GDM1 (cell line): ENCODE measurements around the gene ABCG4.
"Not testable (repeated sequence)": the region's sequence is repeated elsewhere in the genome, so short reads cannot be mapped to it uniquely, and the experiment has no call there.

ENCODE experiments used
- DNase-seq: peaks from one replicate; lab custom pipeline; 2025; lab: John Stamatoyannopoulos, UW

ABCG4 gene

DNA sequence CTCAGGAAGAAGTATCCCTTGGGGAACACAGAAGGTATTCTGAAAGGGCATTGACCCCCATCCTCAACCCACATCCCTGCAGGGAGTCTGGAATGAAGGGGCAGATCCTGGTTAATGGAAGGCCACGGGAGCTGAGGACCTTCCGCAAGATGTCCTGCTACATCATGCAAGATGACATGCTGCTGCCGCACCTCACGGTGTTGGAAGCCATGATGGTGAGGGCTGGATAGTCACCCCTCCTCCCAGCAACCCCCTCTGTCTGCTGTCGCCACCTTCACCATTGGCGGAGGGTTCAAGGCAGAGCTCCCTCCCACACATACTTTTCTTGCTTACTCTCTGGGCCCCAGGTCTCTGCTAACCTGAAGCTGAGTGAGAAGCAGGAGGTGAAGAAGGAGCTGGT is 5.3 kb downstream of the ABCG4 start:
- DNase-seq, result no peak

DNA sequence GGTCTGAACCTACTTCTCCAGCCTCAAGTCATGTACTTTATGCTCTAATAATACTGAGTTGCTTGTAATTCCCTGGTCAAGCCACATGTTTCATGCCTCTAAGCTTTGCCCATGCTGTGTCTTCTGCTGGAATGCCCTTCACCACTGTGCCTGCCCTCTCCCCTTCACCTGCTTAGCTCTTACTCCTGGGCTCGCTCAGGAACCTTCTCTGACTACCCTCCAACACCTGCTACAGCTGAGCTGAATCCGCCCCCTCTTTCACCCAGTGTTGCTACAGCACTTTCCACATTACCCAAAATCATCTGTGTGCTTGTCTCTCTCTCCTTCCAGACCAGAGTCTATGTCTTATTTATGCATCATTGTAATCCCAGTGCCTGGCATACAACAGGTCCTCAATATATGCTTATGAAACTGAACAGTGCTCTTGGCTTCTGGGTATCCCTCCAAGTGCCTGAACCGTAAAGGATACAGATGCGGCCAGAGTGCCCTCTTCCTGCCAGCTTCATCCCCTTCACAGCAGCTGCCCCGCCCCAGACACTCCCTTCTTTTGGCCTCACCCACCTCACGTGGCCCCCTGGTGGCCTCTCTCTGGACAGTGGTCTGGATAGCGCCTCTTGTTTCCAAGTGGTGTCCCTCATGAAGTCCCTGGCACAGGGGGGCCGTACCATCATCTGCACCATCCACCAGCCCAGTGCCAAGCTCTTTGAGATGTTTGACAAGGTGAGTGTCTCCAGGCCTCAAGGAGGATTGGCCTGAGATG is 7.1 kb downstream of the ABCG4 start:
- no peak for DNase-seq

DNA sequence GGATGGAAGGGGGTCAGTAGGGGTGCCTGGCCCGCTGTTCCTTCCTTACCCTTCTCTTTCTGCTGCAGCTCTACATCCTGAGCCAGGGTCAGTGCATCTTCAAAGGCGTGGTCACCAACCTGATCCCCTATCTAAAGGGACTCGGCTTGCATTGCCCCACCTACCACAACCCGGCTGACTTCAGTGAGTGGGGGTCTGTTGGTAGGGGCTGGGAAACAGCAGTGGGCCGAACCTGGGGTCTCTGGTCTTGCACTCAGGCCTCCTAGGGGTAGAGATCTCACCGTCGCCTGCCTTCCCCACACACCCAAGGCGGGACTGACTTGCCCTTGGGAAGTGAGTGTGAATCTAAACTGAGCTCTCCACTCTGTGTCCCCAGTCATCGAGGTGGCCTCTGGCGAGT is 7.6 kb downstream of the ABCG4 start:
- no peak for DNase-seq

DNA sequence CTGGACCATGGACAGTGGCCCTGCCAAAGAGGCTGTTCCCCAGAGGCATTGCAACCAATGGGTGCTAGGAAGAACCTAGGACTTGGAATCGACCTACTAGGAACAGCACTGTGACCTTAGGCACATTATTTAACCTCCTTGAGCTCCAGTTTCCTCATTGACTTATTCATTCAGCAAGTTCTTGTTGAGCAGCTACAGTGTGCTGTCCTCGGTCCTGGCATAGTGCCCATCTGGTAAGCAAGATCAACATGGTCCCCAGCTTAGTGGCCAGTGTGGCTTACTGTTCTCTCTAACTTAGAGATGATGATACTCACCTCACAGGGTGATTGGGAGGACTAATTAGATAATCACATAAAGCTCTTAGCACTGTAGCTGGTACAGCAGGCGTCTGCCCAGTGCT is 8.2 kb downstream of the ABCG4 start:
- no peak for DNase-seq

DNA sequence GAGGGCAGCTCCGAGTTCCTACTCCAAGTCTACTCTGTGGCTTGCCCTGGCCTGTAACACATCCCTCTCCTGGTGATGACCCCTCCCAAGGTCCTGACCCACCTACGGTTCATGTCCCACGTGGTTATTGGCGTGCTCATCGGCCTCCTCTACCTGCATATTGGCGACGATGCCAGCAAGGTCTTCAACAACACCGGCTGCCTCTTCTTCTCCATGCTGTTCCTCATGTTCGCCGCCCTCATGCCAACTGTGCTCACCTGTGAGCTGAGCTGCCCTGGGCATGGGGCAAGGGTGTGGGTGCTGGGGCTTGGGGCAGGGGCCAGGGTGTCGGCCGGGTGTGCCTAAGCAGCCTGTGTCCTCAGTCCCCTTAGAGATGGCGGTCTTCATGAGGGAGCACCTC is 9.6 kb downstream of the ABCG4 start:
- DNase-seq, result no peak

DNA sequence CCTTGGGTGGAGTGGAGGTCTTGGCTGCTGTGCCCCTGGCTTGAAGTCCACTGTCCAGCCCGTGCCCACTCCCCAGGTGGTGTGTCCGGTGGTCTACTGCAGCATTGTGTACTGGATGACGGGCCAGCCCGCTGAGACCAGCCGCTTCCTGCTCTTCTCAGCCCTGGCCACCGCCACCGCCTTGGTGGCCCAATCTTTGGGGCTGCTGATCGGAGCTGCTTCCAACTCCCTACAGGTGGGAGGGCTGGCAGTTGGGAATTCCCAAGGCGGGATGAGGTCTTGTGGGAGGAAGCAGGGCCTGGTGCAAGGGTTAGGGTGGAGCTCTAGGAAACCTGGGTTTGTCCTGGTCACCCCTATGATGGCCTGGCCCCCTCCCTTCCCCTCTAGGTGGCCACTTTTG is 11.3 kb downstream of the ABCG4 start:
- DNase-seq, result no peak

DNA sequence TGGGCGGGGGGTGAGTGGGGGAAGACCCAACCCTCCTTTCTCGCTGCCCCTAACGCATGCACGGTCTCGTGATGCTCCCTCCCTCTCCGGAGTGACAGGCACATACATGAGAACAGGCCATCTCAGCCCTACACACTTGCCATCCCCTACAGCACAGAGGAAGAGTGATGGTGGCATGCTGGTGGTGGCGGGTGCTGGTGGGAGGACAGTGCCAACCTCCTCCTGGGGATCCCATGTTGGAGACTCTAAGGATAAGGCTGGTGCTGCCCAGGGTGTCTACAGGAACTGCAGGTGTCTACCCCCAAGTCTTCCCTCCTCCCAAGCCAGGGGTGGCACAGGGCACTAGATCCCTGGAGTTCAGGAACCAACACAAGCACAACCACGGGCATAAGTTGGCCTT is 13.0 kb downstream of the ABCG4 start:
- DNase-seq, result no peak

DNA sequence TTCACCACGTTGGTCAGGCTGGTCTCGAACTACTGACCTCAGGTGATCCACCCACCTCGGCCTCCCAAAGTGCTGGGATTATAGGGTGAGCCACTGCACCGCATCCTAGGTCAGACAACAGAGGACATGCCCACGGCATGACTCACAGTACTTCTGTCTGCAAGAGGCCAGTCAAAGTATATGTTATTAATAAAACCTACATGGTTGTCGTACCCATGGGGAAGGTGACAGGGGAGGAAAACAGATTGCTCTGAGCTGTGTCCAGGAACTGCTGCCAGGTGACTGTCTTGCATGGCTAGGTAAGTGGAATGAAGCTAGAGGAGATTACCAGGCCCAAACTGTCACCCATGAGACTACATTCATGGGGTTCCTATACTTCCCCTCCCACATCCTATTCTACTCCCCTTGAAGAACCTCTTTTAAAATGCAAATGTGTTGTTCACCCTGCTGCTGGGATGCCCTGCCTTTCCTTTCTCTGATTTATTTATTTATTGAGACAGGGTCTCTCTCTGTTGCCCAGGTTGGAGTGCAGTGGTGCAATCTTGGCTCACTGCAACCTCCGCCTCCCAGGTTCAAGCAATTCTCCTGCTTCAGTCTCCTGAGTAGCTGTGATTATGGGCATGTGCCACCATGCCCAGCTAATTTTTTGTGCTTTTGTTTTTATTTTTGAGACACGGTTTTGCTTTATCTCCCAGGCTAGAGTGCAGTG is 17.7 kb downstream of the ABCG4 start:
- DNase-seq, result no peak

DNA sequence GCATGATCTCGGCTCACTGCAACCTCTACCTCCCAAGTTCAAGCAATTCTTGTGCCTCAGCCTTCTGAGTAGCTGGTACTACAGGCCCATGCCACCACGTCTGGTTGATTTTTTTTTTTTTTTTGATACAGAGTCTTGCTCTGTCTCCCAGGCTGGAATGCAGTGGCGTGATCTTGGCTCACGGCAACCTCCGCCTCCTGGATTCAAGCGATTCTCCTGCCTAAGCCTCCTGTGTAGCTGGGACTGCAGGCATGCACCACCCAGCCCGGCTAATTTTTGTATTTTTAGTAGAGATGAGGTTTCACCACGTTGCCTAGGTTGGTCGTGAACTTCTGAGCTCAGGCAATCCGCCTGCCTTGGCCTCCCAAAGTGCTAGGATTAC is 18.2 kb downstream of the ABCG4 start:
- DNase-seq, result not testable (repeated sequence)

DNA sequence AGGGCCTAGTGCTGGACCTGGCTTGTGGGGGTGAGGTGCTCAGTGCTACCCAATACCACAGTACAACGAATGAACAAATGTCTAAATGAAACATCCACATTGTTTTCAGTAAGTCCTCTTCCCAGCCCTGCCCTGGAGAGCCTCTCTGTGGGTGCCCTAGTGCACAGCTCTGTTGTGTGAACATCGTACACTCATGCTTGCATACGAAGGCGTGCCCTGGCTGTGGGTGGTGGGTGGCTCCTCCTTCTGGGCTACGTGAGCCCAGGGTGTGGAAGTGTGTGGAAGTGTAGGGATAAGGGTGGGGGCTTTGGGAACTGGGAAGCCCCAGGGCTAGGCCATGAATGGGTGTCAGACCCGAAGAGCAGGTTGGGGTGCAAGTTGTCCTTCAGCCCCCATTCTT is 19.1 kb downstream of the ABCG4 start:
- no peak for DNase-seq

DNA sequence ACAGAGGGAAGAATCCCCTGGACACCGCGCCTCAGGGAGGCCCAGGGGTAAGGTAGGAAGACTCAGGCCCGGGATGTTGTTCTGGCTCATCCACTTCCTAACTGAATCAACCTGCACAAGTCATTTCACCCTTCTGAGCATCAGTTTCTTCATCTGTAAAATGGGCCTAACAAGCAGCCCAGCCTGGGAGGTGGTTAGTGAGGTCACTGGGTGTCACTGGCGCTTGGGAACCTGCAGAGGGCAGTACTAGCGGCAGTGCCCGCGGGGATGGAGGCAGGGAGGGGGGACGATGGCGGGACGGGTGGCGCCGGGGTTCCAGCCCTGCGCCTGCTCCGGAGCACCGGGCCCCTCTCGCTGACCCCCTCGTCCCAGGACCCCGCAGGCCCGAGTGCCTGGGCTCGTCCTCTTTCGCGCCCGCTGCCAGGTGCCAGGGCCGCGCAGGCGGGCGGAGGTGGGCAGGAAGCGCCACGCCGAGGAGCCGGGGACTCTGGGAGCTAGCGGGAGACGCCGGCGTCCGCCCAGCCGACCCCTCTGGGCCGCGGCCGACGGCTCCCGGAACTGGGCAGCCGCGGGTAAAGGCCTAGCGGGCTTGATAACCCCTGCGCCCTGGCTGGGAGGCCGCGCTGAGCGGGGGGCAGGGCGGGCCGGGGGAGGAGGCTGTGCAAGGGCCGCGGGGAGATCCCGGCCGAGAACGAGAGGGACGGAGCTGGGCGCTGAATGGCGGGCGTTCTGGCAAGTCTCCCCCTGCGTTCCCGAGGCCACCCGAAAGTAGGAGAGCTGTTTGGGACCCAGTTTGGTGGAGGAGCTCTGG is 19.8 kb downstream of the ABCG4 start, which contains the start of gene NLRX1:
TSS of gene NLRX1 (plus strand) at position 255 of the 811 bp plus-strand sequence. CDS start 2,679 bp downstream, outside the sequence.
- DNase-seq, result peak; percentile 82

DNA sequence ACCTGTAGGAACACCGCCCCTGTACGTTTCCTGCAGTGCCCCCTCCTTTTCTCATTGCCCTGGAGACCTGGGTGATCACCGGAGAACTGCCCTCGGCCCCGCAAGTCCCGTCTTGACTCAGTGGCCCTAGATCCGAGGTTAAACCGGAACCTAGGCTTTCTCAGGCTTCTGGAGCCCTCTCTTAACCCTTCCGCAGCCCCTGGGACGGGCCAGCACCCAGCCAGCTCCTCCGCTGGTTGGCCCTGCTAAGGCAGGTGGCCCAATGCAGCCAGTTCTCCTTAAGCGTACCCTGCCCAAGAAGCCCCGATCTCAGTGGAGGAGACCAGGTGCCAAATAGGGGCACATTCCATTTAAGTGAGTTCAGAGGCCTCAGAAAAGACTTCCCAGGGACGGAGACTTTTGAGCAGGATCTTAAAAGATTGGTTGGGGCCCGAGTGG is 20.4 kb downstream of the ABCG4 start:
- peak; percentile 34 for DNase-seq

DNA sequence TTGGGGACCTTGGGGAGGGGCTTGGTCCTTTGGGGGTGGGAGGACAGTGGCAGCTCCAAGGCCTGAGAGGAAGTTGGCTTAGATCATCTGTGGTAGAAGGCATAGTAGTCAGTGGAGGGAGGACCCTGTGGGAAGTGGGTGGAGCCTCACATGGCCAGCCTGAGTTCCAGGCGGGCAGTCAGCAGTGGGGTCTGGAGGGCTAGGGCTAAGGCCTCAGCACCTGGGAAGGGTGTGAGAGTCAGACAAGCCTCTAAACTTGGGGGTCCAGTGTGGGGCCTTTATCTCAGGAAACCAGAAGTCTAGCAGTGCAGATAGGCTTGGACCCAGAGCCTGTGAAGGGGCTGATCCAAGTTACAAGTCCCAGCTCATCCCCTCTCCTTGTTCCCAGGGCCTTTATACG is 23.7 kb downstream of the ABCG4 start:
- DNase-seq, result peak; percentile 12

DNA sequence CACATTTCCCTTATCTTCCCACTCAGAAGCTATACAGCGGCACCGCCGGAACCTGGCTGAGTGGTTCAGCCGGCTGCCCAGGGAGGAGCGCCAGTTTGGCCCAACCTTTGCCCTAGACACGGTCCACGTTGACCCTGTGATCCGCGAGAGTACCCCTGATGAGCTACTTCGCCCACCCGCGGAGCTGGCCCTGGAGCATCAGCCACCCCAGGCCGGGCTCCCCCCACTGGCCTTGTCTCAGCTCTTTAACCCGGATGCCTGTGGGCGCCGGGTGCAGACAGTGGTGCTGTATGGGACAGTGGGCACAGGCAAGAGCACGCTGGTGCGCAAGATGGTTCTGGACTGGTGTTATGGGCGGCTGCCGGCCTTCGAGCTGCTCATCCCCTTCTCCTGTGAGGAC is 24.6 kb downstream of the ABCG4 start:
- no peak for DNase-seq

DNA sequence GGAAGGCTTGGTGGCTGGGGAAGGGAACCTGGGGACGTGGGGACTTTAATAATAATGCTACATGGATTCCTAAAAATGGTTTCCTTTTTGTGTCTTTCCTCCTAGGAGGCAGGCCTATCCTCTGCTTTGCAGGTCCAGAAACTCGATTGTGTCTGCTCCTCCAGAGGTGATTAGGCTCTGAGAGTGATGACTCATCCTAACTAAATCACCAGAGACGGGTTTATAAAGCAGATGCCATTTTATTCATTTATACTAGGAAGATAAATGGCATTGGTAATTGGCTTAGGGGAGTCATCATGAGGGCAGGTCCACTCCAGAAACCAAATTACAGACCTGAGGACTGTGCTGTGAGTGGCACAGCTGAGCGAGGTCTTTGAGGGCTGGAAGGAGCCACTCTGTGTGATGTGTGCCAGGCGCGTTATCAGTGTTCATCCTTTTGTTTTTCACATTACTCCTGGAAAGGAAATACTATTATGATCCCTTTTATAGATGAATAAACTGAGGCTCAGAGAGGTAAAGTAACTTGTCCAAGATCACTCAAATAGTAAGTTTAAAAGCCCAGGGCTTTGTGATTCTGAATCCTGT is 26.7 kb downstream of the ABCG4 start:
- DNase-seq, result no peak

DNA sequence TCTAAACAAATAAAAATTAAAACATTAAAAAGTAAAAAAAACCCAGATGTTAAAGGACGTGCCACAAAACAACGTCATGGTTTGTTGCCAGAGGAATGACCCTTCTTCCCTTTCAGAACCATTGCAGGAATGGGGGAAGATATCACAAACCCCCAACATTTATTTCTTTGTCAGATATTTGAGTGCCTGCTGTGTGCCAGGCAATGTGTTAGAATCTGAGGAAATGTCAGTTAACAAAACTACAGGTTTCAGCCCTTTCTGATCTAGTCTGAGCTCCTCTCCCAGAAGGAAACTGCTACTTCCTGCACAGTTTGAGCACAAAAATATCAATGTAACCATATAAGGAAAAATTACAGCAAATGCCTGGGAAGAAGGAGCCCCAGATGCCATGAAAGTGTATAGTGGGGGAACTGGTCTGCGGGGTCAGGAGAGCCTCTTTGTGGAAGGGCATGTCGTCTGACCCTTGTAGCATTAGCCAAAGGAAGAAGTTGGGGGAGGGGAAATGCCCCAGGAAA is 29.4 kb downstream of the ABCG4 start:
- DNase-seq, result peak; percentile 28

DNA sequence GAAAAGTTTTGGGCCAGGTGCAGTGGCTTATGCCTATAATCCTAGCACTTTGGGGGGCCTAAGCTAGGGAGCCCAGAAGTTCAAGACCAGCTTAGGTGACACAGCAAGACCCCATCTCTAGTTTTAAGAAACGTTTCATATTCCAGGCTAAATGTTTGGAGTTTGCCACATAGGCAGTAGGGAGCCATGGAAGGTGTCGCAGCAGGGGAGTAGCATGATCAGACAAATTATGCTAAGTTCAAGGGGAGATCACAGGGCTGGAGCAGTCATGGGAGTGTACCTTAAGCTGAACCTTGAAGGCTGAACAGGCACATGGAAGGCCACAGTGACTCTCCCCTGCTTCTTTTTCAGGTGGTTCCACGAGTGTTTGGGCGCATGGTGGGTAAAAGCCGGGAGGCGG is 30.5 kb downstream of the ABCG4 start:
- DNase-seq, result no peak

DNA sequence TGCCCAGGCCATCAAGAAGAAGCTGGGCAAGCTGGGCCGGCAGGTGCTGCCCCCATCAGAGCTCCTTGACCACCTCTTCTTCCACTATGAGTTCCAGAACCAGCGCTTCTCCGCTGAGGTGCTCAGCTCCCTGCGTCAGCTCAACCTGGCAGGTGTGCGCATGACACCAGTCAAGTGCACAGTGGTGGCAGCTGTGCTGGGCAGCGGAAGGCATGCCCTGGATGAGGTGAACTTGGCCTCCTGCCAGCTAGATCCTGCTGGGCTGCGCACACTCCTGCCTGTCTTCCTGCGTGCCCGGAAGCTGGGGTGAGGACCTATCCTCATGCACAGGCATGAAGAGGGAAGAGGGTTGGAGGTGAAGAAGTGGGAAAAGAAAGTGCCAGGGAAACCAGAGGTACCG is 31.1 kb downstream of the ABCG4 start:
- DNase-seq, result no peak

DNA sequence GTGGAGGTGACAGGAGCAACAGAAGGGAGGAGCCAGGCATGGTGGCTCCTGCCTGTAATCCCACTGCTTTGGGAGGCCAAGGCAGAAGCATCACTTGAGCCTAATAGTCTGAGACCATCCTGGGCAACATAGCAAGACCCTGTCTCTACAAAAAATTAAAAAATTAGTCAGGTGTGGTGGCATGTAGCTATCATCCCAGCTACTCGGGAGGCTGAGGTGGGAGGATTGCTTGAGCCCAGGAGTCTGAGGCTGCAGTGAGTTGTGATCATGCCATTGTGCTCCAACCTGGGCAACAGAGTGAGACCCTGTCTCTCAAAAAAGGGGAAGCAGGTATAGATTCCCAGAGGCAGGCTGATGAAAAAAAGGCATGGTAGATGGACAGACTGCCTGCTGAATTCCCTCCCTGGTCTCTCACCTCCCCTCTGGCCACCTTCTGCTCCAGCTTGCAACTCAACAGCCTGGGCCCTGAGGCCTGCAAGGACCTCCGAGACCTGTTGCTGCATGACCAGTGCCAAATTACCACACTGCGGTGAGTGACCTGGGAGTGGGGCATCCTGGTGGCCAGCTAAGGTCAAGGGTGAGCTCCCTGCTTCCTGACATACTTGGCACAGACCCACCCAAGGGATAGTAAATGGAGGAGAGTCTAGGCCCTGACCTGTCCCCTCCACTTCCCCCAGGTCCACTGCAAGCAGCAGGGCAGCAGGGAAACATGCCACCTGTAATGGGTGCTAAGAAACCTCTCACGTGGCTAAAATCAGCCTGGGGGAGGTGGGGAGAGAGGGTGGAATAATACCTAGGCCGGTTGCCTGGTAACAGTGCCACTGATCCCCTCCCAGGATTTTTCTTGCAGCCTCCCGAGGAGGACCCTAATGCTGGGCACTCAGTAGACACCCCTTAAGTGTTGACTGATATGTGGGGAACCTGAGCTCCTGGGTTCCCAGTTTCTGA is 32.2 kb downstream of the ABCG4 start:
- no peak for DNase-seq

DNA sequence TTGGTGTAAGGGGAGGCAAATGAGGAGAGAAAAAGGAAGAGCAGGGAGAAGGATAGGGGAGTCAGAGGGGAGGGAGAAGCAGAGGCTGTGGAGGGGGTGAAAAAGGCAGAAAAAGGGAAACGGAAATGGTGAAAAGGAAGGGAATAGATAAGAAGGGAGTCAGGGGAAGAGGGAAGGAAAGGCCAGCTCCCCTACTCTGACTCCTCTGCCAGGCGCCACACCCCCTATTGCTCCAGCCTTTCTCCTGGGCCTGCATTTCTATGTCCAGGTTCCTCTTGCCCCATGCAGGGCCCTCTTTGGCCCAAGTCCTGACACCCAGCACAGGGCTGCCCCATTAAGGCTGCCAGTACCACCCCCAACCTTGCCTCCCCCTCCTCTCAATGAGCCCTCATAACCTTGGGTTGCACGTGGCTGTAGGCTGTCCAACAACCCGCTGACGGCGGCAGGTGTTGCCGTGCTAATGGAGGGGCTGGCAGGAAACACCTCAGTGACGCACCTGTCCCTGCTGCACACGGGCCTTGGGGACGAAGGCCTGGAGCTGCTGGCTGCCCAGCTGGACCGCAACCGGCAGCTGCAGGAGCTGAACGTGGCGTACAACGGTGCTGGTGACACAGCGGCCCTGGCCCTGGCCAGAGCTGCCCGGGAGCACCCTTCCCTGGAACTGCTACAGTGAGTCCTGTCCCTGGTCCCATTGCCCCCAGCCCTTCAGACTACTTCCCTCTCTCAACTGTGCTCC is 33.0 kb downstream of the ABCG4 start:
- DNase-seq, result no peak
